Activated CD4-positive, alpha-beta T cell treated with anti-CD3 and anti-CD28 coated beads, Interleukin-2, Interleukin-4, amounts not matched to agents 100 ng/mL and 50 ng/mL, durations not matched to agents 16 hours and 8 hours (primary cell): Measurements from ENCODE around the gene SUN1.

ENCODE experiments used
- DNase-seq: peaks from one replicate; pipeline ENCODE4 v3.0.0-alpha.2; 2020; ENCODE audit warnings: low spot score

SUN1 gene

GRCh38 chr7:892648-893593 lies 60.6 kb downstream of the SUN1 start:
- no peak for DNase-seq

- no peak for DNase-seq
Measured at GRCh38 chr7:893686-894085, 61.4 kb downstream of the SUN1 start.

- DNase-seq = no peak
Measured at GRCh38 chr7:894164-894867, 62.0 kb downstream of the SUN1 start.

GRCh38 chr7:894927-895450 lies 62.7 kb downstream of the SUN1 start:
- no peak for DNase-seq

GRCh38 chr7:895451-896052 lies 63.3 kb downstream of the SUN1 start:
- no peak for DNase-seq

- DNase-seq = no peak
Measured at GRCh38 chr7:896346-897075, 64.2 kb downstream of the SUN1 start.

DNA sequence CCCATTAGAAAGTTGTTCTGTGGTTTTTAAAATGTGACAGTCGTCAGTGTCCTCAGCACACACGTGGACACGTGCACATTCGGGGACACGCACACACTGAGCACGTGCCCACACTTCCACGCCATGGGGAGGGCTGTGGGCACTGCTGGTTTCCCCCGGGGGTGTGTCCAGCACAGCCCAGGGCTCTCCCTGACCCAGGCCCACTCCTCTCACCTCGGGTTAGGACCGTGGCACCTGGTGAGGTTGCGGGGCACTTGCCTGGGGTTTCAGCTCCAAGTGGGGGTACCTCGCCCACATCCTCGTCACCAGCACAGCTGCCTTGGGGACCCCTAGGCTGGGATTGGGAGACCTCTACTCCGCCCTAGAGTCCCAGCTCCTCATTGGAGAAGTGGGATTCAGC lies 64.8 kb downstream of the SUN1 start:
- DNase-seq = no peak

- DNase-seq = no peak
Measured at GRCh38 chr7:897771-898376, 65.6 kb downstream of the SUN1 start.

DNA sequence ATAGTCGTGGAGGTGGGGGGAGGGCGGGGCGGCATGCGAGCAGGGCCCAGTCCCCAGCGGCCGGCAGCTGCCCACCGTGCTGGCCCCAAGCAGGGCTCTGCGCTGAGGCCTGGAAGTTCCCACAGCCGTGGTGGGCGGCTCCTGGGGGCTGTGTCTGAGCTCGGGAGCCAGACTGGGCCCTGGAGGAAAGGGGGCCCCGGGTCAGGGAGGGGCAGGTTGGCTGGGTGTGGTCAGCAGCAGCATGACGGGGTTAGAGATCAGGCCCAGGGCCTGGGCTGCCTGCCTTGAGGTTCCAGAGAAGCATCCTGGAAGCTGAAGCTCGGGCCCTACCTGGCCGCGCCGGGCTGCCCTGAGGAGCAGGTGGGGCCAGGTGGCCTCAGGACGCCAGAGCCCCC lies 66.2 kb downstream of the SUN1 start:
- no peak for DNase-seq

GRCh38 chr7:898855-899681 lies 66.8 kb downstream of the SUN1 start:
- no peak for DNase-seq

- DNase-seq = no peak
Measured at GRCh38 chr7:899806-900205, 67.5 kb downstream of the SUN1 start.

GRCh38 chr7:900331-901040 lies 68.2 kb downstream of the SUN1 start:
- no peak for DNase-seq

GRCh38 chr7:901041-901387 lies 68.7 kb downstream of the SUN1 start:
- DNase-seq = no peak

- DNase-seq = peak; percentile 45
Measured at GRCh38 chr7:901388-902154, 69.3 kb downstream of the SUN1 start.

DNA sequence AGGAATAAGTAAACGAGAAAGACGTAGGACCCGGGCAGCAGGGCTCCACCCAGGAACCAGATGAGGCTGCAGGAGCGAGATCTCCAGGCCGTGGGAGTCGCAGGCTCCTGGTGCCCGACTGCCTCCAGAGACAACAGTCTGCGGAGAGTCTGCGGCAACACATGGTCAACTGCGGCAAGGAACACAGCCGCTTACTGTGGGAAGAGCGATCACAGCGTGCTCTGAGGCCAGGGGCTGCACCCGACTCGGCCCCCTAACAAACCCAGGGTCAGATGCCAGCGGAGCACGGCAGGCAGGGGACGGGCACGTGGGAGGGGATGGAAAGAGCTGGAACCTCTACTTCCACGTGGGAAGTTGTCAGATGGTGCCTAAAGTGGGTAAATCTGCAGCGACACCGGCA lies 70.7 kb downstream of the SUN1 start:
- DNase-seq = no peak

DNA sequence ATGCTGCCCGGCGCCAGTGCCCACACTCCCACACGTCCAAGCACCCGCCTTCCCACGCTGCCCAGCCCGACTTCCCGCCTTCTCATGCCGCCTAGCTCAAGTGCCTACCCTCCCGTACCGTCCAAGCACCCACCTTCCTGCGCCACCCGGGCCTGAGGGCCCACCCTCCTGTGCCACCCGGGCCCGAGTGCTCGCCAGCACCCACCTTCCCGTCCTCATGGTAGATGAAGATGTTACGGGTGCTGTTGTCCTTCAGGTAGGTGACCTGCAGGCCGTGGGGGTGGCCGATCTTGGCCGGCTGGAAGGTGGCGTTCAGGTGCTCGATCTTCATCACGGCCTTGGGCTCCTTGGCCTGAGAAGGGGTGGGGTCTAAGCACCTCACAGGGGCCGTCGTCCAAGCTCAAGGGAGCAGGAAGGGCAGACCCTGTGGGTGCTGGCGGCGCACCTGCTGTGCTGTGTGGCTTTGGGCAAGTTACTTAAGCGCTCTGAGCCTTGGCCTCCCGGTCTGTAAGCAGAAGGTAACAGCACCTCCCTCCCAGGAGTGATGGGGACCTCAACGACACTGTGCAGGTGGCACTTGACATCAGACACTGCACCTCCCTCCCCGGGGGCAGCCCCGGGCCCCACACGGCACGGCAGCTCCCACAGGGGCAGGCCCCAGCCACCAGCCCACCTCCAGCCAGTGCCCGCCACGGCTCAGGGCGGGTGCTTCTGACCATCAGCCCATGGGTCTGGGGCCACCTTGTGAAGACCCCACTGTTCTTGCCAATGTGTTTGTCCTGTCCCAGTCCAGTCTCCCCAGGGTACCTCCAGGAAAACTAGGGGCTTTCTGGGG lies 71.9 kb downstream of the SUN1 start:
- DNase-seq = no peak

- DNase-seq = no peak
Measured at GRCh38 chr7:904847-905246, 72.6 kb downstream of the SUN1 start.

GRCh38 chr7:906776-907157 lies 74.5 kb downstream of the SUN1 start:
- no peak for DNase-seq
